HepG2 (cell line): ENCODE results near the gene GNL2. TPM values are rescaled to one million over a fixed set of nuclear protein-coding genes. Genes with fewer than 3 reads are reported as not detected.

Experiments
- DRAP1 ChIP-seq: IDR thresholded peaks from 2 replicates; pipeline ENCODE4 v1.6.1; 2016; ENCODE audit warnings: missing genetic modification reagents, missing compliant biosample characterization
- ELF3 ChIP-seq: IDR thresholded peaks from 2 replicates; pipeline ENCODE4 v1.6.1; 2016; ENCODE audit warnings: missing genetic modification reagents, missing compliant biosample characterization
- GZF1 ChIP-seq: sonication (generic); formaldehyde crosslinking; IDR thresholded peaks from 2 replicates; pipeline ENCODE4 v1.5.1; 2020; ENCODE audit warnings: mild to moderate bottlenecking, missing genetic modification reagents
- HHEX ChIP-seq: IDR thresholded peaks from 2 replicates; pipeline ENCODE4 v1.6.1; 2016; ENCODE audit warnings: control low read depth
- MED8 ChIP-seq: sonication (generic); formaldehyde crosslinking; IDR thresholded peaks from 2 replicates; pipeline ENCODE4 v1.8.1; 2023; ENCODE audit warnings: mild to moderate bottlenecking, missing genetic modification reagents; ENCODE audit not compliant: insufficient replicate concordance
- MIER3 ChIP-seq: IDR thresholded peaks from 2 replicates; pipeline ENCODE4 v1.6.1; 2016; ENCODE audit warnings: missing compliant biosample characterization, borderline replicate concordance
- MYC ChIP-seq: sonication (generic); formaldehyde crosslinking; IDR thresholded peaks from 2 replicates; pipeline ENCODE4 v1.9.0; 2021; ENCODE audit warnings: missing genetic modification reagents, borderline replicate concordance
- NR2F6 ChIP-seq, 2 experiments: IDR thresholded peaks; 2 replicates each; pipeline ENCODE4 v1.6.1; 2016; ENCODE audit warnings: antibody characterized with exemption in 1 of 2, mild to moderate bottlenecking in 1 of 2
- PHF5A ChIP-seq: IDR thresholded peaks from one replicate; pipeline ENCODE4 v1.6.1; 2018; ENCODE audit warnings: low read depth, missing genetic modification reagents; ENCODE audit not compliant: unreplicated experiment
- PHF8 ChIP-seq: sonication (generic); formaldehyde crosslinking; IDR thresholded peaks from 2 replicates; pipeline ENCODE4 v1.5.0; 2020; ENCODE audit warnings: missing genetic modification reagents
- TFAP4 ChIP-seq: sonication (generic); IDR thresholded peaks from 2 replicates; pipeline ENCODE4 v1.6.1; 2016; ENCODE audit warnings: low read depth, borderline replicate concordance
- YEATS2 ChIP-seq: sonication (generic); formaldehyde crosslinking; IDR thresholded peaks from 2 replicates; pipeline ENCODE4 v1.4.0; 2020; ENCODE audit warnings: missing genetic modification reagents, borderline replicate concordance
- ZMAT3 ChIP-seq: sonication (generic); formaldehyde crosslinking; conservative IDR thresholded peaks from 2 replicates; pipeline ENCODE4 v1.7.0; 2021; ENCODE audit warnings: missing genetic modification reagents
- ZNF263 ChIP-seq: sonication (generic); formaldehyde crosslinking; IDR thresholded peaks from 2 replicates; pipeline ENCODE4 v1.4.0; 2020; ENCODE audit warnings: missing genetic modification reagents
- ZNF737 ChIP-seq: sonication (generic); formaldehyde crosslinking; IDR thresholded peaks from 2 replicates; pipeline ENCODE4 v1.5.0; 2020; ENCODE audit warnings: missing genetic modification reagents, mild to moderate bottlenecking, borderline replicate concordance
- ZSCAN31 ChIP-seq: sonication (generic); formaldehyde crosslinking; IDR thresholded peaks from 2 replicates; pipeline ENCODE4 v1.5.0; 2020; ENCODE audit warnings: low read depth, mild to moderate bottlenecking, missing genetic modification reagents
- polyA plus RNA-seq, 8 experiments: library from polyadenylated mRNA; depleted of rRNA in 3 of 8; stranded (reverse) in 7 of 8; unstranded in 1 of 8; fragments of >200 nt; fragmentation: Illumina TruSeq in 4 of 8; extraction: Trizol in 4 of 8; gene quantifications; 2 replicates each; pipeline versions ENCODE4 v1.2.1 to v1.2.3, GENCODE V29; 2011 to 2016; ENCODE audit warnings: low read depth in 4 of 8, missing spikeins in 1 of 8, mixed read lengths in 1 of 8; ENCODE audit not compliant: insufficient read depth in 1 of 8
- total RNA-seq, 5 experiments: library from RNA; depleted of rRNA; stranded (reverse); fragments of >200 nt; fragmentation: Illumina TruSeq; extraction: Trizol; gene quantifications; 2 replicates each; pipeline ENCODE4 v1.2.3, GENCODE V29; 2016; ENCODE audit warnings: low read depth in 1 of 5
- TF ChIP-seq, protein P1 (sequence below): sonication (generic); formaldehyde crosslinking; IDR thresholded peaks from 2 replicates; pipeline ENCODE4 v1.5.0; 2020; ENCODE audit warnings: missing genetic modification reagents, mild to moderate bottlenecking, borderline replicate concordance
- TF ChIP-seq, protein P2 (sequence below): sonication (generic); formaldehyde crosslinking; conservative IDR thresholded peaks from 2 replicates; pipeline ENCODE4 v1.8.0; 2022; ENCODE audit warnings: mild to moderate bottlenecking, moderate library complexity, missing genetic modification reagents
- TF ChIP-seq, protein P3 (sequence below): sonication (generic); formaldehyde crosslinking; IDR thresholded peaks from 2 replicates; pipeline ENCODE4 v1.4.0; 2020; ENCODE audit warnings: missing genetic modification reagents

GNL2 gene
- total and polyA plus RNA-seq, 2 of the 13 experiments (the other 11 are each of a cell fraction or from before 2014, with no cell fraction given): 32.1 to 72.1 TPM

- TF ChIP-seq GZF1 (CRISPR knock-in tag) (0 out of 2 replicates have a peak, but pooled peaks have one; percentile 44), HHEX (CRISPR knock-in tag) (0 out of 2 replicates have a peak, but pooled peaks have one; percentile 25), MIER3 (CRISPR knock-in tag) (peak; percentile 61; the same call in 1 of the 2 replicates), PHF8 (peak; percentile 90), ZNF737 (CRISPR knock-in tag) (peak; percentile 30; the same call in 1 of the 2 replicates), MYC (peak; percentile 95), MED8 (peak; percentile 40), ZMAT3 (CRISPR knock-in tag) (no peak), YEATS2 (peak; percentile 81; the same call in 1 of the 2 replicates), NR2F6 (IDR thresholded peaks at IDR 0.05) (no peak), NR2F6 (CRISPR knock-in tag; IDR thresholded peaks at IDR 0.05) (peak; percentile 18; the same call in 1 of the 2 replicates), ELF3 (CRISPR knock-in tag) (peak; percentile 31; the same call in 1 of the 2 replicates), ZNF263 (CRISPR knock-in tag) (peak; percentile 50; the same call in 1 of the 2 replicates), PHF5A (CRISPR knock-in tag) (peak; percentile 50), TFAP4 (0 out of 2 replicates have a peak, but pooled peaks have one; percentile 63), ZSCAN31 (CRISPR knock-in tag) (peak; percentile 74; the same call in 1 of the 2 replicates), DRAP1 (CRISPR knock-in tag) (peak; percentile 52)
- TF ChIP-seq, protein P1, sequence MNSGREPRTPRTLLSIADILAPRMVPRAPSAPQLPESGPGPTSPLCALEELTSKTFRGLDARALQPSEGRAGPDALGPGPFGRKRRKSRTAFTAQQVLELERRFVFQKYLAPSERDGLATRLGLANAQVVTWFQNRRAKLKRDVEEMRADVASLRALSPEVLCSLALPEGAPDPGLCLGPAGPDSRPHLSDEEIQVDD (CRISPR knock-in tag): peak; percentile 61; the same call in 1 of the 2 replicates
- TF ChIP-seq, protein P2, sequence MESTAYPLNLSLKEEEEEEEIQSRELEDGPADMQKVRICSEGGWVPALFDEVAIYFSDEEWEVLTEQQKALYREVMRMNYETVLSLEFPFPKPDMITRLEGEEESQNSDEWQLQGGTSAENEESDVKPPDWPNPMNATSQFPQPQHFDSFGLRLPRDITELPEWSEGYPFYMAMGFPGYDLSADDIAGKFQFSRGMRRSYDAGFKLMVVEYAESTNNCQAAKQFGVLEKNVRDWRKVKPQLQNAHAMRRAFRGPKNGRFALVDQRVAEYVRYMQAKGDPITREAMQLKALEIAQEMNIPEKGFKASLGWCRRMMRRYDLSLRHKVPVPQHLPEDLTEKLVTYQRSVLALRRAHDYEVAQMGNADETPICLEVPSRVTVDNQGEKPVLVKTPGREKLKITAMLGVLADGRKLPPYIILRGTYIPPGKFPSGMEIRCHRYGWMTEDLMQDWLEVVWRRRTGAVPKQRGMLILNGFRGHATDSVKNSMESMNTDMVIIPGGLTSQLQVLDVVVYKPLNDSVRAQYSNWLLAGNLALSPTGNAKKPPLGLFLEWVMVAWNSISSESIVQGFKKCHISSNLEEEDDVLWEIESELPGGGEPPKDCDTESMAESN (CRISPR knock-in tag): peak; percentile 80
- TF ChIP-seq, protein P3, sequence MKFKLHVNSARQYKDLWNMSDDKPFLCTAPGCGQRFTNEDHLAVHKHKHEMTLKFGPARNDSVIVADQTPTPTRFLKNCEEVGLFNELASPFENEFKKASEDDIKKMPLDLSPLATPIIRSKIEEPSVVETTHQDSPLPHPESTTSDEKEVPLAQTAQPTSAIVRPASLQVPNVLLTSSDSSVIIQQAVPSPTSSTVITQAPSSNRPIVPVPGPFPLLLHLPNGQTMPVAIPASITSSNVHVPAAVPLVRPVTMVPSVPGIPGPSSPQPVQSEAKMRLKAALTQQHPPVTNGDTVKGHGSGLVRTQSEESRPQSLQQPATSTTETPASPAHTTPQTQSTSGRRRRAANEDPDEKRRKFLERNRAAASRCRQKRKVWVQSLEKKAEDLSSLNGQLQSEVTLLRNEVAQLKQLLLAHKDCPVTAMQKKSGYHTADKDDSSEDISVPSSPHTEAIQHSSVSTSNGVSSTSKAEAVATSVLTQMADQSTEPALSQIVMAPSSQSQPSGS (CRISPR knock-in tag): peak; percentile 57; the same call in 1 of the 2 replicates
Observed at GRCh38 chr1:37595440-37596181, at the start of gene GNL2 (continued).
